ENCODE data around the gene AHNAK2.

Gene AHNAK2

GRCh38 chr14:104940526-104941150 is 37.5 kb downstream of the AHNAK2 start (continued):
- TF ChIP-seq KLF17 (tag by site-specific recombination; IDR thresholded peaks at IDR 0.05) = no peak
- no peak for TF ChIP-seq GLIS1 (tag by site-specific recombination; IDR thresholded peaks at IDR 0.05)
- TF ChIP-seq HOXC10 (CRISPR knock-in tag; IDR thresholded peaks at IDR 0.05) = no peak

GRCh38 chr14:104939666-104940410 is 38.3 kb downstream of the AHNAK2 start:
- H3K9me3 ChIP-seq (ENCODE audit: control insufficient read depth, insufficient read depth, low read depth, low read length) = no peaks in the 10 kb centered on the region
- CTCF ChIA-PET = interaction anchor here (0.6 to 1.1 kb wide), 2 partner anchors 72 to 113 kb away, joined by 3 read pairs; no protein-coding TSS in a partner anchor
- H3K27ac ChIP-seq (ENCODE audit: extremely low read depth, low read depth, low read length) = no peak overlapping the region
- no peaks in the 10 kb centered on the region for H3K36me3 ChIP-seq (ENCODE audit: control insufficient read depth in 2 of 2, insufficient read depth in 1 of 2, low read length in 2 of 2)
- POLR2A ChIA-PET = interaction anchor here (1.3 kb wide), 1 partner anchor 29 kb away, joined by 4 read pairs; no protein-coding TSS in a partner anchor
- H3K4me3 ChIP-seq (ENCODE audit: low read depth, low read length) = no peak overlapping the region
- TF ChIP-seq ZNF202 (tag by site-specific recombination; IDR thresholded peaks at IDR 0.05; ENCODE audit: borderline replicate concordance) (no peak), ZFP37 (tag by site-specific recombination; IDR thresholded peaks at IDR 0.05) (no peak), BCL11A (tag by site-specific recombination; IDR thresholded peaks at IDR 0.05; ENCODE audit: low read depth) (no peak), GLIS1 (tag by site-specific recombination; IDR thresholded peaks at IDR 0.05) (no peak), ZNF670 (tag by site-specific recombination; IDR thresholded peaks at IDR 0.05; ENCODE audit: low read depth) (no peak), ZNF473 (tag by site-specific recombination; IDR thresholded peaks at IDR 0.05) (no peak), ZNF830 (tag by site-specific recombination; IDR thresholded peaks at IDR 0.05; ENCODE audit: low read depth) (no peak), ZNF23 (tag by site-specific recombination; IDR thresholded peaks at IDR 0.05; ENCODE audit: borderline replicate concordance) (no peak), ZBTB48 (tag by site-specific recombination; IDR thresholded peaks at IDR 0.05) (no peak)
- H3K4me1 ChIP-seq (ENCODE audit: control insufficient read depth, insufficient read depth, low read length) = no peaks in the 10 kb centered on the region

- CTCF ChIA-PET = no interaction called here
These were observed 39.2 kb downstream of the AHNAK2 start for GRCh38 chr14:104938960-104939359.

DNA sequence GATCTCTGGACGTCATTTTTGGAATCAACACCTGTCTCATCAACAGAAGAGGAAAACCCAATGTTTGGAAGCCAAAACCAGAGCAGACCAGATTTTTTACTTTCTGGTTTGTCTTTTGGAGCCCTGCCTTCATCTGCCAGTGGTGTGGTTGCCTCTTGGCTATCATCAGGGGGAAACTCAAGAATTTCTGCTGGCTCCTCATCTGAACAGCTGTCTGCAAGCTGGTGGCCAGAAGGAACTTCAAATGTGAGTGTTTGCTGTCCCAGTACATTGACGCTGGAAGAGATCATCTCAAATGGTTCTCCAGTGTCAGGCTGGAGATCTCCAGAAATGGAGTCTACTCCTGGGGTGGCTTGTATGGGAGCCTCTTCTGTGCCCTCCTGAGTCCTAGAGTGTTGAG is 39.7 kb downstream of the AHNAK2 start:
- Histone ChIP-seq H3K4me1 (ENCODE audit: control insufficient read depth, insufficient read depth, low read length) (no peaks in the 10 kb centered on the region), H3K9me3 (ENCODE audit: control insufficient read depth, insufficient read depth, low read depth, low read length) (no peaks in the 10 kb centered on the region), H3K36me3 (ENCODE audit: control insufficient read depth in 2 of 2, insufficient read depth in 1 of 2, low read length in 2 of 2) (no peaks in the 10 kb centered on the region), H3K4me3 (ENCODE audit: low read depth, low read length) (no peak overlapping the region), H3K27ac (ENCODE audit: extremely low read depth, low read depth, low read length) (no peak overlapping the region)
- ChIA-PET POLR2A (no interaction called here), CTCF (interaction anchor here (1.2 kb wide), 1 partner anchor 42 kb away, joined by 5 read pairs; no protein-coding TSS in a partner anchor)
- TF ChIP-seq BCL11A (tag by site-specific recombination; IDR thresholded peaks at IDR 0.05; ENCODE audit: low read depth) = no peak
- no peak for TF ChIP-seq ZNF654 (tag by site-specific recombination; IDR thresholded peaks at IDR 0.05; ENCODE audit: low read depth)
- TF ChIP-seq ZNF837 (tag by site-specific recombination; IDR thresholded peaks at IDR 0.05) = no peak
- no peak for TF ChIP-seq ZNF16 (tag by site-specific recombination; IDR thresholded peaks at IDR 0.05; ENCODE audit: low read depth)
- TF ChIP-seq ZNF280C (tag by site-specific recombination; IDR thresholded peaks at IDR 0.05) = no peak
- TF ChIP-seq REPIN1 (tag by site-specific recombination; IDR thresholded peaks at IDR 0.05; ENCODE audit: low read depth) = no peak
- TF ChIP-seq ATF2 (tag by site-specific recombination; IDR thresholded peaks at IDR 0.05; ENCODE audit: low read depth) = no peak
- TF ChIP-seq, protein P1, sequence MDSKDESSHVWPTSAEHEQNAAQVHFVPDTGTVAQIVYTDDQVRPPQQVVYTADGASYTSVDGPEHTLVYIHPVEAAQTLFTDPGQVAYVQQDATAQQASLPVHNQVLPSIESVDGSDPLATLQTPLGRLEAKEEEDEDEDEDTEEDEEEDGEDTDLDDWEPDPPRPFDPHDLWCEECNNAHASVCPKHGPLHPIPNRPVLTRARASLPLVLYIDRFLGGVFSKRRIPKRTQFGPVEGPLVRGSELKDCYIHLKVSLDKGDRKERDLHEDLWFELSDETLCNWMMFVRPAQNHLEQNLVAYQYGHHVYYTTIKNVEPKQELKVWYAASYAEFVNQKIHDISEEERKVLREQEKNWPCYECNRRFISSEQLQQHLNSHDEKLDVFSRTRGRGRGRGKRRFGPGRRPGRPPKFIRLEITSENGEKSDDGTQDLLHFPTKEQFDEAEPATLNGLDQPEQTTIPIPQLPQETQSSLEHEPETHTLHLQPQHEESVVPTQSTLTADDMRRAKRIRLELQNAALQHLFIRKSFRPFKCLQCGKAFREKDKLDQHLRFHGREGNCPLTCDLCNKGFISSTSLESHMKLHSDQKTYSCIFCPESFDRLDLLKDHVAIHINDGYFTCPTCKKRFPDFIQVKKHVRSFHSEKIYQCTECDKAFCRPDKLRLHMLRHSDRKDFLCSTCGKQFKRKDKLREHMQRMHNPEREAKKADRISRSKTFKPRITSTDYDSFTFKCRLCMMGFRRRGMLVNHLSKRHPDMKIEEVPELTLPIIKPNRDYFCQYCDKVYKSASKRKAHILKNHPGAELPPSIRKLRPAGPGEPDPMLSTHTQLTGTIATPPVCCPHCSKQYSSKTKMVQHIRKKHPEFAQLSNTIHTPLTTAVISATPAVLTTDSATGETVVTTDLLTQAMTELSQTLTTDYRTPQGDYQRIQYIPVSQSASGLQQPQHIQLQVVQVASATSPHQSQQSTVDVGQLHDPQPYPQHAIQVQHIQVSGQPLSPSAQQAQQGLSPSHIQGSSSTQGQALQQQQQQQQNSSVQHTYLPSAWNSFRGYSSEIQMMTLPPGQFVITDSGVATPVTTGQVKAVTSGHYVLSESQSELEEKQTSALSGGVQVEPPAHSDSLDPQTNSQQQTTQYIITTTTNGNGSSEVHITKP (tag by site-specific recombination; IDR thresholded peaks at IDR 0.05) = no peak

More at GRCh38 chr14:104938960-104939359, 39.2 kb downstream of the AHNAK2 start:
- no peaks in the 10 kb centered on the region for H3K36me3 ChIP-seq (ENCODE audit: control insufficient read depth in 2 of 2, insufficient read depth in 1 of 2, low read length in 2 of 2)
- H3K4me3 ChIP-seq (ENCODE audit: low read depth, low read length) = no peak overlapping the region
- TF ChIP-seq KLF16 (tag by site-specific recombination; IDR thresholded peaks at IDR 0.05) (no peak), ZIC2 (tag by site-specific recombination; IDR thresholded peaks at IDR 0.05) (no peak), HOXA7 (CRISPR knock-in tag; IDR thresholded peaks at IDR 0.05; ENCODE audit: borderline replicate concordance) (no peak), ZNF521 (tag by site-specific recombination; IDR thresholded peaks at IDR 0.05) (no peak)
- no peaks in the 10 kb centered on the region for H3K4me1 ChIP-seq (ENCODE audit: control insufficient read depth, insufficient read depth, low read length)
- POLR2A ChIA-PET = interaction anchor here (1.3 kb wide), 1 partner anchor 30 kb away, joined by 4 read pairs; no protein-coding TSS in a partner anchor
- no peaks in the 10 kb centered on the region for H3K9me3 ChIP-seq (ENCODE audit: control insufficient read depth, insufficient read depth, low read depth, low read length)
- no peak overlapping the region for H3K27ac ChIP-seq (ENCODE audit: extremely low read depth, low read depth, low read length)

Measured in HEK293 (cell line).